ENCODE results near the gene SHISAL1. TPM values are rescaled to one million over a fixed set of nuclear protein-coding genes. Genes with fewer than 3 reads are reported as not detected.

SHISAL1 gene
- total RNA-seq, 2 experiments from 2014 or later = not detected

- no peak overlapping the region for H3K27ac Mint-ChIP-seq
- H3K36me3 Mint-ChIP-seq = no peaks in the 10 kb centered on the region
- no peaks in the 10 kb centered on the region for H3K9me3 Mint-ChIP-seq
- peaks cover 14% of the 10 kb centered on the region for H3K27me3 Mint-ChIP-seq
- no peak overlapping the region for H3K4me3 Mint-ChIP-seq
- no peak for DNase-seq
- peaks cover 7% of the 10 kb centered on the region for H3K4me1 Mint-ChIP-seq
Observed at GRCh38 chr22:44335903-44336803, 23.4 kb upstream of the SHISAL1 start.

GRCh38 chr22:44335066-44335839 is 22.5 kb upstream of the SHISAL1 start:
- H3K27me3 Mint-ChIP-seq = peaks cover 16% of the 10 kb centered on the region
- no peak overlapping the region for H3K4me3 Mint-ChIP-seq
- DNase-seq = no peak
- H3K36me3 Mint-ChIP-seq = no peaks in the 10 kb centered on the region
- no peaks in the 10 kb centered on the region for H3K9me3 Mint-ChIP-seq
- peaks cover 7% of the 10 kb centered on the region for H3K4me1 Mint-ChIP-seq
- H3K27ac Mint-ChIP-seq = no peak overlapping the region

- DNase-seq = no peak
- peaks cover 28% of the 10 kb centered on the region for H3K27me3 Mint-ChIP-seq
- no peak overlapping the region for H3K27ac Mint-ChIP-seq
- H3K4me3 Mint-ChIP-seq = no peak overlapping the region
- peaks cover 16% of the 10 kb centered on the region for H3K4me1 Mint-ChIP-seq
- H3K36me3 Mint-ChIP-seq = no peaks in the 10 kb centered on the region
- no peaks in the 10 kb centered on the region for H3K9me3 Mint-ChIP-seq
Observed at GRCh38 chr22:44333847-44334635, 21.3 kb upstream of the SHISAL1 start.

DNA sequence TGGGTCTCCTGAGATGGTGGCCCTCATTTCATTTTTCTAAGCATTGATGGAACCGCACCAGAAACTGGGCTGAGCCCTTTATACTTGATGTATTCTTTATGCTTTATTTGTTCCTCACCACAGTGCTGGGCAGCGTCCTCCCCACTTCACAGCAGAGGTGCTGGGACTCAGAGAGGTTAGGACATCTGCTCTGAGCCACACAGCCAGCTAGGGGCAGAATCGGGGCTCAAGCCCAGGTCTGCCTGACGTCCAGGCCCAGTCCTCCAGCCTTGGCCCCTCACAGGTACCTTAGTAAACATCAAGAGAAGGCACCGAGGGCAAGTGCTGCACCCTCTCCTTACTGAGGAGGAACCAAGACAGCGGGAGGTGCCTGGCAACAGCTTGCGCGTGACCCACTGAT is 20.2 kb upstream of the SHISAL1 start:
- Mint-ChIP-seq H3K36me3 (no peaks in the 10 kb centered on the region), H3K27ac (no peak overlapping the region), H3K4me1 (peaks cover 20% of the 10 kb centered on the region), H3K27me3 (peaks cover 39% of the 10 kb centered on the region), H3K4me3 (no peak overlapping the region), H3K9me3 (no peaks in the 10 kb centered on the region)
- no peak for DNase-seq

DNA sequence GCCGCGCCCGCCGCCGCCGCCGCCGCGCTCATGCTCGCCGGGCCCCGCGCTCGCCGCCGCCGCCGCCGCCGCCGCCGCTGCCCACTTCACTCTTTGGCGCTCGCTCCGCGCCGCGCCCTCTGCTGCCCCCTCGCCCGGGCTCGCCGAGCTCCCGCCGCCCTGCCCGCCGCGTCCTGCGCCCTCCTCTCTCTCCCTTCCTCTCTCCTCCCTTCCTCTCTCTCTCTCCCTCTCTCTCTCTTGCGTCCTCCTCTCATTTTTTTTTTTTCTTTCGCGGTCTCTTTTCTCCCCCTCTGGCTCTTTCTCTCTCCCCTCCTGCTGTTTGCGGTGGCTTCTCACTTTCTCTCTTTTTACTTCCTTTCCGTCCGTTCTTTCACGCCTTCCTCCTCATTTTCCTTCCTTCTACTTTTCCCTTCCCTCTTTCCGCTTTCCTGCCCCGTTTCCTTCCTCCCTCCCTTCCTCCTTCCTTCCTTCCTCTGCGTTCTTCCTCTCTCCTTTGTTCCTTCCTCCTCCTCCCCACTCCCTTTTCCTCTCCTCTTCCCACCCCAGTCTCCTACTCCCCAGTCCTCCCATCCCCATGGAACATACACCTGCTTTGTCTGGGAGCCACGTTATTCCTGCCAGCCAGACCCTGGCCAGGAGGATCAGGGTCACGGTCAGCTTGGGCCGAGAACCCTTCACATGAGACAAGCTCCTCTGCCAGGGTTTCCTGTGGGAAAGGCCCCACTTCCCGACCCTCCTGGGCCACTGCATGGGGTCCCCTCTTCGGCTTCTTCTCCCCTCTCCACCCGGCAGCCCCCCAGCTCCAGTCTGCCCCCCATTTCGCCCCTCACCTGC is 19.3 kb upstream of the SHISAL1 start:
- Mint-ChIP-seq H3K9me3 (no peaks in the 10 kb centered on the region), H3K27me3 (peaks cover 48% of the 10 kb centered on the region), H3K4me1 (peaks cover 17% of the 10 kb centered on the region), H3K36me3 (no peaks in the 10 kb centered on the region), H3K27ac (no peak overlapping the region), H3K4me3 (peak overlapping the region; percentile 63)
- DNase-seq = no peak

- no peak for DNase-seq
- H3K9me3 Mint-ChIP-seq = no peaks in the 10 kb centered on the region
- H3K27me3 Mint-ChIP-seq = peaks cover 59% of the 10 kb centered on the region
- H3K36me3 Mint-ChIP-seq = no peaks in the 10 kb centered on the region
- peaks cover 22% of the 10 kb centered on the region for H3K4me1 Mint-ChIP-seq
- H3K4me3 Mint-ChIP-seq = no peak overlapping the region
- H3K27ac Mint-ChIP-seq = no peak overlapping the region
Observed at GRCh38 chr22:44330744-44331660, 18.3 kb upstream of the SHISAL1 start.

DNA sequence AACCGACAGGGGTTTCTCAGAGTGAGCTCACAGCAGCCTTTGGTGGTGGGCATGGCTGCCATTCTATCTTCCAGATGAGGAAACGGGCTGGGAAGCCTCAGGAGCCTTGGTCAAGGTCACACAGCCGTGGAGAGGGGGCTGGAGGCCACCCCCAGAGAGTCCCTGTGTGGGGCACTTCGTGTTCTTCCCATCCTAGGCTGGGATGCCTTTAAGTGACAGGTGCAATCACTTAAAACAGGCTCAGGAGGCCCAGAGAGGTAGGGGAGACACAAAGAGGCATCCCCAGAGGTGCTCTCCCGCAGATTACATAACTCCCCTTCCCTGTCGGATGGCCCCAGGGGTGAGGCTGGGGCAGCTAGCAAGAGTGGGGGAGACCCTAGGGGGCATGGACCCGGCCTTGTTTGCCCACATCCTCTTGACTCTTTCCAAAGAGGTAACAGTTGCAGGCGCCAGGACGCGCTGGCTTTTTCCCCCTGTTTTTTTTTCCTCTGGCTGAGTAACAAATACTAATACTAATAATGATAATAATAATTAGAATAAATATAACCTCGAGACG is 17.5 kb upstream of the SHISAL1 start:
- Mint-ChIP-seq H3K4me3 (no peak overlapping the region), H3K4me1 (peaks cover 22% of the 10 kb centered on the region), H3K27me3 (peaks cover 64% of the 10 kb centered on the region), H3K36me3 (no peaks in the 10 kb centered on the region), H3K9me3 (no peaks in the 10 kb centered on the region), H3K27ac (no peak overlapping the region)
- no peak for DNase-seq

GRCh38 chr22:44329179-44329796 is 16.5 kb upstream of the SHISAL1 start:
- H3K9me3 Mint-ChIP-seq = no peaks in the 10 kb centered on the region
- no peak overlapping the region for H3K4me3 Mint-ChIP-seq
- peak; percentile 67 for DNase-seq
- peaks cover 22% of the 10 kb centered on the region for H3K4me1 Mint-ChIP-seq
- H3K36me3 Mint-ChIP-seq = no peaks in the 10 kb centered on the region
- peaks cover 65% of the 10 kb centered on the region for H3K27me3 Mint-ChIP-seq
- H3K27ac Mint-ChIP-seq = no peak overlapping the region

- H3K27me3 Mint-ChIP-seq = peaks cover 67% of the 10 kb centered on the region
- no peak overlapping the region for H3K27ac Mint-ChIP-seq
- H3K4me1 Mint-ChIP-seq = peaks cover 22% of the 10 kb centered on the region
- H3K36me3 Mint-ChIP-seq = no peaks in the 10 kb centered on the region
- no peak for DNase-seq
- no peak overlapping the region for H3K4me3 Mint-ChIP-seq
- H3K9me3 Mint-ChIP-seq = no peaks in the 10 kb centered on the region
Observed at GRCh38 chr22:44328762-44329161, 16.0 kb upstream of the SHISAL1 start.

DNA sequence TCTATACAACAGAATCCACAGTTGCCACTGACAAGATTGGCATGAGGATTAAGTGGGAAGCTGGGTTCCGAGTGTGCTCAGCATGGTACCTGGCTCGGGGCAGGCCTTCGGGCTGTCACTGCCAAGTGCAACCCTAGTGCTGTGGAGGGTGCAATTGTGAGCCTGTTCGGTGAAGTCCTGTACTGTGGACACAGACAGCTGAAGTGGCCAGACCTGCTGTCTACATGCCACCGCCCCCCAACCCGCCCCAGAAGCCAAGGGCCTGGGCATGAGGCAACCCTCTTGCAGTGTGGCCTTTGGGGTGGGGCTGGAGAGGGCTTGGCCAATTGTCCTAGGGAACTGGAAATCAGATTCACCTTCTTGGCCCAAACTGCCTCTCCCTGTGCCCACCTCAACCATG is 15.6 kb upstream of the SHISAL1 start:
- DNase-seq = no peak
- Mint-ChIP-seq H3K36me3 (no peaks in the 10 kb centered on the region), H3K4me1 (peaks cover 22% of the 10 kb centered on the region), H3K27ac (no peak overlapping the region), H3K27me3 (peaks cover 67% of the 10 kb centered on the region), H3K4me3 (no peak overlapping the region), H3K9me3 (no peaks in the 10 kb centered on the region)

- no peaks in the 10 kb centered on the region for H3K36me3 Mint-ChIP-seq
- H3K4me1 Mint-ChIP-seq = peaks cover 20% of the 10 kb centered on the region
- H3K27ac Mint-ChIP-seq = no peak overlapping the region
- no peaks in the 10 kb centered on the region for H3K9me3 Mint-ChIP-seq
- DNase-seq = no peak
- peaks cover 53% of the 10 kb centered on the region for H3K27me3 Mint-ChIP-seq
- H3K4me3 Mint-ChIP-seq = peak overlapping the region; percentile 63
Observed at GRCh38 chr22:44326491-44326885, 13.7 kb upstream of the SHISAL1 start.

DNA sequence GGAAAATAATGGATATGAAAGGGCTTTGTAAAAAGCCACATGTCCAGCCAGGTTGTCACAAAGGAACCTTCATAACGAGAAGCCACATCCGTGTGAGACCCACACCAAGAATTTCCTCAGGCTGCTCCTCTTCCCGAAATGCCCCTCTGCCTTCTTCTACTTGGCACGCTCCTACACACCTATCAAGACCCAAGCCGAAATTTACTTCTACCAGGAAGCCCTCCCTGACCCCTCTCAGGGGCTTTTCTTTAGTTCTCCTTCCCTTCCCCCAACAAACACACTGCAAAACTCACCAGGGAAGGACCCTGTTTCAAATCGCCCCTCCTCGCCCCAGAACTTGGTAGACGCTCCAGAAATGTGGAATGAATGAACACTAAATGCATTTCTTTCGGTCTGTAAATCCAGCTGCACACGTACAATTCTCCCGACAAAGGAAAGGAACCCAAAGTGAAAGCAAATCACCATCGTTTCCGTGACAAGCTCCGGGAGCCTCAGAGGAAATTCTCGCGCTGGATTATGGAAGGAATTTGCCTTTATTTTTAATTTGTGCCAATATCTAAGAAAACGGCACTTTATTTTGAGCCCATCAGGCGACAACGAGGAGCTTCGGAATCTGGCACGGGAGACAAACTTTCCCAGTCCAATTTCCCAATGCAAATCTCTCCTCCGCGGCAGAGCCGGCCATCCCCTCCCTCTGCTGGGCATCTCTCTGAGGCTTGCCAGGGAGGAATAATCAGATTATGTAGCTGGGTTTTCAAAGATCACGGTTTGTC is 13.2 kb upstream of the SHISAL1 start:
- no peak overlapping the region for H3K27ac Mint-ChIP-seq

More for the DNA sequence above, 13.2 kb upstream of the SHISAL1 start:
- Mint-ChIP-seq H3K36me3 (no peaks in the 10 kb centered on the region), H3K9me3 (no peaks in the 10 kb centered on the region), H3K4me3 (peak overlapping the region; percentile 63), H3K4me1 (peaks cover 20% of the 10 kb centered on the region), H3K27me3 (peaks cover 53% of the 10 kb centered on the region)
- no peak for DNase-seq

Data from activated naive CD8-positive, alpha-beta T cell treated with anti-CD3 and anti-CD28 coated beads for 36 hours (primary cell).